HEK293 (cell line): Measurements from ENCODE around the gene SCD.
A peak's percentile ranks its signal among the peaks of the same experiment; 100 is the strongest.

Experiments
- CTCF ChIA-PET: fragments of 350-600 bp; formaldehyde crosslinking; extraction: SDS; loops from one replicate; lab custom pipeline; 2021; ENCODE audit warnings: antibody characterized with exemption; lab: Yijun Ruan, JAX
- POLR2A ChIA-PET: fragments of 300-600 bp; formaldehyde crosslinking; extraction: SDS; loops from one replicate; lab custom pipeline; 2020; ENCODE audit warnings: antibody characterized with exemption, inconsistent platforms; lab: Yijun Ruan, JAX
- H3K27ac ChIP-seq: fragments of 200-500 bp; sonication (Bioruptor generic); 2 replicates; pipeline ENCODE4 v1.5.1; 2014; ENCODE audit warnings: low read depth, low read length, control low read depth, inconsistent platforms; ENCODE audit errors: extremely low read depth
- H3K36me3 ChIP-seq, 2 experiments: fragments of 200-500 bp in 1 of 2; sonication (Bioruptor generic) in 1 of 2; 1 replicate in 1 of 2; 2 replicates in 1 of 2; pipeline ENCODE4 v1.5.1; 2014 to 2017; ENCODE audit warnings: inconsistent platforms in 2 of 2, low read length in 2 of 2; ENCODE audit not compliant: control insufficient read depth in 2 of 2, insufficient read depth in 1 of 2
- H3K4me1 ChIP-seq: fragments of 200-500 bp; sonication (Bioruptor generic); 2 replicates; pipeline ENCODE4 v1.5.1; 2014; ENCODE audit warnings: mild to moderate bottlenecking, low read length, inconsistent platforms; ENCODE audit not compliant: control insufficient read depth, insufficient read depth
- H3K4me3 ChIP-seq: 2 replicates; pipeline ENCODE4 v1.5.1; 2011; ENCODE audit warnings: low read depth, mild to moderate bottlenecking, control low read depth, low read length, moderate library complexity
- H3K9me3 ChIP-seq: fragments of 200-500 bp; sonication (Bioruptor generic); 2 replicates; pipeline ENCODE4 v1.5.1; 2014; ENCODE audit warnings: low read depth, low read length, inconsistent platforms; ENCODE audit not compliant: control insufficient read depth, insufficient read depth
- SETDB1 ChIP-seq: IDR thresholded peaks from one replicate; pipeline ENCODE4 v1.6.1; 2017; ENCODE audit warnings: mild to moderate bottlenecking, low read length, moderate library complexity, mixed read lengths; ENCODE audit not compliant: insufficient read length
- TRIM28 ChIP-seq: IDR thresholded peaks from 2 replicates; pipeline ENCODE4 v1.6.1; 2011; ENCODE audit warnings: low read length, control low read depth, borderline replicate concordance
- ZNF121 ChIP-seq: fragments of 450-650 bp; formaldehyde crosslinking; IDR thresholded peaks from 2 replicates; pipeline ENCODE4 v1.5.1; 2016; ENCODE audit warnings: missing biosample characterization, missing genetic modification characterization
- ZNF175 ChIP-seq: fragments of 450-650 bp; formaldehyde crosslinking; IDR thresholded peaks from 2 replicates; pipeline ENCODE4 v1.5.1; 2016; ENCODE audit warnings: missing biosample characterization, missing genetic modification characterization
- ZNF202 ChIP-seq: fragments of 450-650 bp; formaldehyde crosslinking; IDR thresholded peaks from 2 replicates; pipeline ENCODE4 v1.5.1; 2016; ENCODE audit warnings: missing biosample characterization, missing genetic modification characterization, borderline replicate concordance
- ZNF223 ChIP-seq: fragments of 450-650 bp; formaldehyde crosslinking; IDR thresholded peaks from 2 replicates; pipeline ENCODE4 v1.5.1; 2016; ENCODE audit warnings: missing biosample characterization, missing genetic modification characterization
- ZNF423 ChIP-seq: fragments of 450-650 bp; formaldehyde crosslinking; IDR thresholded peaks from 2 replicates; pipeline ENCODE4 v1.5.1; 2016; ENCODE audit warnings: missing biosample characterization, missing genetic modification characterization
- ZNF585B ChIP-seq: fragments of 450-650 bp; formaldehyde crosslinking; IDR thresholded peaks from 2 replicates; pipeline ENCODE4 v1.5.1; 2016; ENCODE audit warnings: missing biosample characterization, missing genetic modification characterization
- ZNF610 ChIP-seq: fragments of 450-650 bp; formaldehyde crosslinking; IDR thresholded peaks from 2 replicates; pipeline ENCODE4 v1.5.1; 2016; ENCODE audit warnings: missing biosample characterization, missing genetic modification characterization, borderline replicate concordance
- ZNF670 ChIP-seq: fragments of 450-650 bp; formaldehyde crosslinking; IDR thresholded peaks from 2 replicates; pipeline ENCODE4 v1.5.1; 2016; ENCODE audit warnings: missing biosample characterization, missing genetic modification characterization, low read depth
- ZNF768 ChIP-seq: fragments of 450-650 bp; formaldehyde crosslinking; IDR thresholded peaks from 2 replicates; pipeline ENCODE4 v1.5.1; 2018; ENCODE audit warnings: missing biosample characterization, mild to moderate bottlenecking, missing genetic modification characterization
- ZNF776 ChIP-seq: fragments of 450-650 bp; formaldehyde crosslinking; IDR thresholded peaks from 2 replicates; pipeline ENCODE4 v1.5.0; 2017; ENCODE audit warnings: missing biosample characterization, missing genetic modification characterization, borderline replicate concordance
- TF ChIP-seq, protein P1 (sequence below): fragments of 450-650 bp; IDR thresholded peaks from 2 replicates; pipeline ENCODE4 v1.5.1; 2018; ENCODE audit warnings: missing biosample characterization, mild to moderate bottlenecking, missing genetic modification characterization
- TF ChIP-seq, protein P2 (sequence below): IDR thresholded peaks from 2 replicates; pipeline ENCODE4 v1.6.1; 2011; ENCODE audit warnings: mild to moderate bottlenecking, low read depth, low read length, borderline replicate concordance
- TF ChIP-seq, protein P3 (sequence below): fragments of 450-650 bp; formaldehyde crosslinking; IDR thresholded peaks from 2 replicates; pipeline ENCODE4 v1.5.1; 2017; ENCODE audit warnings: missing biosample characterization, missing genetic modification characterization
- TF ChIP-seq, protein P4 (sequence below): fragments of 450-650 bp; formaldehyde crosslinking; IDR thresholded peaks from 2 replicates; pipeline ENCODE4 v1.5.1; 2017; ENCODE audit warnings: missing biosample characterization, missing genetic modification characterization

The SCD gene

GRCh38 chr10:100304414-100304813 lies 42.6 kb upstream of the SCD start:
- no peak overlapping the region for H3K27ac ChIP-seq
- peak; percentile 88 for TF ChIP-seq ZNF121 (tag by site-specific recombination)
- TF ChIP-seq ZNF776 (tag by site-specific recombination), result no peak
- no peaks in the 10 kb centered on the region for H3K4me1 ChIP-seq
- CTCF ChIA-PET, result interaction anchor here (0.9 to 3.2 kb wide), 7 partner anchors 34 to 214 kb away, joined by 3 to 23 read pairs (median 4); no protein-coding TSS in a partner anchor
- H3K4me3 ChIP-seq, result no peak overlapping the region
- H3K36me3 ChIP-seq, result no peaks in the 10 kb centered on the region
- POLR2A ChIA-PET, result interaction anchor here (0.7 kb wide), 1 partner anchor 47 kb away, joined by 8 read pairs; no protein-coding TSS in a partner anchor
- no peaks in the 10 kb centered on the region for H3K9me3 ChIP-seq

DNA sequence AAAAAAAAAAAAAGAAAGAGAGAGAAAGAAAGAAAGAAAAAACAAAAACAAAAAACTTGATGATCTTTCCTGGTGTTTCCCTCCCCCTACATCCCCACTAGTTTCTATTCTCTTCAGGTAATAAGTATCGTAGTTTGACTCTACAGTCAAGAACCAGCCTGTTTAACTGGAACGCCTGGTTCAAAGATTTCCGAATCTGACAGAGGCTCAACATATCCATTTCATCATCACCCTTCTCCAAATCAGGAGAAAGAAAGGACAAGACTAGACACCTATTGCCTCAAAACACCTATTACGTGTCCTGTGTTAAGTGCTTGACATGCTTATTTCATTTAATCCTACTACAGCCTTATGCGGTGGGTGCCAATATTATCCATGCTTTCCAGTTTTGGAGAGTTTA lies 40.2 kb upstream of the SCD start:
- H3K27ac ChIP-seq, result no peak overlapping the region
- CTCF ChIA-PET, result interaction anchor here (1.4 kb wide), 1 partner anchor 212 kb away, joined by 4 read pairs; no protein-coding TSS in a partner anchor
- POLR2A ChIA-PET, result interaction anchor here (0.6 kb wide), 1 partner anchor 31 kb away, joined by 5 read pairs; no protein-coding TSS in a partner anchor
- no peaks in the 10 kb centered on the region for H3K9me3 ChIP-seq
- H3K4me3 ChIP-seq, result no peak overlapping the region
- no peaks in the 10 kb centered on the region for H3K36me3 ChIP-seq
- H3K4me1 ChIP-seq, result no peaks in the 10 kb centered on the region
- TF ChIP-seq, protein P1, sequence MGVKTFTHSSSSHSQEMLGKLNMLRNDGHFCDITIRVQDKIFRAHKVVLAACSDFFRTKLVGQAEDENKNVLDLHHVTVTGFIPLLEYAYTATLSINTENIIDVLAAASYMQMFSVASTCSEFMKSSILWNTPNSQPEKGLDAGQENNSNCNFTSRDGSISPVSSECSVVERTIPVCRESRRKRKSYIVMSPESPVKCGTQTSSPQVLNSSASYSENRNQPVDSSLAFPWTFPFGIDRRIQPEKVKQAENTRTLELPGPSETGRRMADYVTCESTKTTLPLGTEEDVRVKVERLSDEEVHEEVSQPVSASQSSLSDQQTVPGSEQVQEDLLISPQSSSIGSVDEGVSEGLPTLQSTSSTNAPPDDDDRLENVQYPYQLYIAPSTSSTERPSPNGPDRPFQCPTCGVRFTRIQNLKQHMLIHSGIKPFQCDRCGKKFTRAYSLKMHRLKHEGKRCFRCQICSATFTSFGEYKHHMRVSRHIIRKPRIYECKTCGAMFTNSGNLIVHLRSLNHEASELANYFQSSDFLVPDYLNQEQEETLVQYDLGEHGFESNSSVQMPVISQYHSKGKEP (tag by site-specific recombination), result no peak
- TF ChIP-seq ZNF585B (no peak), SETDB1 (no peak)

DNA sequence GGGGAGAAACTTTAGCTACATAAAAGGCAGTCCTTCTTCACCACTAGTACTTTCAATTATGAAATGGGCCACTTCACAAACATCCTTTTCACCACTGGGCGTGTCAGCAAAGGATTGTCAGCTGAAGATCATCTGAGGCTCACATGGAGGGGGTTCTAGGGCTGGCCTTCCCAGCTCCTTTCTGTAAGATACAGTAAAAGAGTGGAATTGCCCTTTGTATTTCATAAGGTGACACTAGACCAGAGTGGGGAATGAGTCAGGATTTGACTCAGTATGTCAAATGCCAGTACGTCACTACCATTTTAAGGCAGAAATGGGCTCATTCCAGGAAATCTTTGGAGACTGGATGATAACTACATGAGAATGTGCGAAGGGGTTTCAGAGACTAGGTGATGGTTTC lies 39.3 kb upstream of the SCD start:
- H3K36me3 ChIP-seq, result no peaks in the 10 kb centered on the region
- H3K4me1 ChIP-seq, result no peaks in the 10 kb centered on the region
- ChIA-PET CTCF (interaction anchor here (0.7 kb wide), 1 partner anchor 213 kb away, joined by 3 read pairs; no protein-coding TSS in a partner anchor), POLR2A (no interaction called here)
- TF ChIP-seq, protein P2, sequence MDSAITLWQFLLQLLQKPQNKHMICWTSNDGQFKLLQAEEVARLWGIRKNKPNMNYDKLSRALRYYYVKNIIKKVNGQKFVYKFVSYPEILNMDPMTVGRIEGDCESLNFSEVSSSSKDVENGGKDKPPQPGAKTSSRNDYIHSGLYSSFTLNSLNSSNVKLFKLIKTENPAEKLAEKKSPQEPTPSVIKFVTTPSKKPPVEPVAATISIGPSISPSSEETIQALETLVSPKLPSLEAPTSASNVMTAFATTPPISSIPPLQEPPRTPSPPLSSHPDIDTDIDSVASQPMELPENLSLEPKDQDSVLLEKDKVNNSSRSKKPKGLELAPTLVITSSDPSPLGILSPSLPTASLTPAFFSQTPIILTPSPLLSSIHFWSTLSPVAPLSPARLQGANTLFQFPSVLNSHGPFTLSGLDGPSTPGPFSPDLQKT, result no peak
- TF ChIP-seq, protein P3, sequence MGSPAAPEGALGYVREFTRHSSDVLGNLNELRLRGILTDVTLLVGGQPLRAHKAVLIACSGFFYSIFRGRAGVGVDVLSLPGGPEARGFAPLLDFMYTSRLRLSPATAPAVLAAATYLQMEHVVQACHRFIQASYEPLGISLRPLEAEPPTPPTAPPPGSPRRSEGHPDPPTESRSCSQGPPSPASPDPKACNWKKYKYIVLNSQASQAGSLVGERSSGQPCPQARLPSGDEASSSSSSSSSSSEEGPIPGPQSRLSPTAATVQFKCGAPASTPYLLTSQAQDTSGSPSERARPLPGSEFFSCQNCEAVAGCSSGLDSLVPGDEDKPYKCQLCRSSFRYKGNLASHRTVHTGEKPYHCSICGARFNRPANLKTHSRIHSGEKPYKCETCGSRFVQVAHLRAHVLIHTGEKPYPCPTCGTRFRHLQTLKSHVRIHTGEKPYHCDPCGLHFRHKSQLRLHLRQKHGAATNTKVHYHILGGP (tag by site-specific recombination), result no peak
- TF ChIP-seq ZNF223, result no peak
- no peak for TF ChIP-seq TRIM28
- TF ChIP-seq ZNF670 (tag by site-specific recombination), result no peak
- no peak for TF ChIP-seq ZNF768 (tag by site-specific recombination)
- no peak for TF ChIP-seq ZNF175 (tag by site-specific recombination)
- no peak for TF ChIP-seq ZNF610 (tag by site-specific recombination)
- TF ChIP-seq, protein P4, sequence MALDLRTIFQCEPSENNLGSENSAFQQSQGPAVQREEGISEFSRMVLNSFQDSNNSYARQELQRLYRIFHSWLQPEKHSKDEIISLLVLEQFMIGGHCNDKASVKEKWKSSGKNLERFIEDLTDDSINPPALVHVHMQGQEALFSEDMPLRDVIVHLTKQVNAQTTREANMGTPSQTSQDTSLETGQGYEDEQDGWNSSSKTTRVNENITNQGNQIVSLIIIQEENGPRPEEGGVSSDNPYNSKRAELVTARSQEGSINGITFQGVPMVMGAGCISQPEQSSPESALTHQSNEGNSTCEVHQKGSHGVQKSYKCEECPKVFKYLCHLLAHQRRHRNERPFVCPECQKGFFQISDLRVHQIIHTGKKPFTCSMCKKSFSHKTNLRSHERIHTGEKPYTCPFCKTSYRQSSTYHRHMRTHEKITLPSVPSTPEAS (tag by site-specific recombination), result no peak
- TF ChIP-seq ZNF423 (tag by site-specific recombination), result no peak
- no peak for TF ChIP-seq ZNF202 (tag by site-specific recombination)
- H3K27ac ChIP-seq, result no peak overlapping the region
- no peaks in the 10 kb centered on the region for H3K9me3 ChIP-seq
- H3K4me3 ChIP-seq, result no peak overlapping the region
